ENCODE measurements around the gene ABCB11. TPM values are rescaled to one million over a fixed set of nuclear protein-coding genes. Genes with fewer than 3 reads are reported as not detected.

ABCB11 gene
- total and polyA plus RNA-seq, 4 donors, result 18.3 to 74.3 (median 38.3) TPM

- peaks cover 1 to 36% (median 13%) of the 10 kb centered on the region in 4 donors for H3K36me3 ChIP-seq (ENCODE audit: control insufficient read depth in 4 of 4, insufficient read depth in 3 of 4, low read depth in 1 of 4, low read length in 3 of 4)
- no peaks in the 10 kb centered on the region for H3K27me3 ChIP-seq (ENCODE audit: control insufficient read depth in 4 of 4, insufficient read depth in 4 of 4, low read length in 3 of 4)
- H3K9me3 ChIP-seq (ENCODE audit: control insufficient read depth in 4 of 4, low read length in 3 of 4), result no peaks in the 10 kb centered on the region
- peak overlapping the region in 1 of 3 donors; percentile 18 for H3K4me3 ChIP-seq (ENCODE audit: low read depth in 1 of 3, low read length in 3 of 3)
- DNase-seq (ENCODE audit: low spot score), result no peak
- 52% methylated on average over 4 of the region's 4 CpGs for WGBS
- H3K27ac ChIP-seq (ENCODE audit: low read depth in 1 of 2, low read length in 2 of 2), result peak overlapping the region; percentile 79 to 86
- H3K9ac ChIP-seq (ENCODE audit: low read depth in 1 of 2, low read length in 2 of 2), result peak overlapping the region in 1 of 2 donors; percentile 38
- peaks cover 0 to 19% (median 13%) of the 10 kb centered on the region in 4 donors for H3K4me1 ChIP-seq (ENCODE audit: control insufficient read depth in 4 of 4, insufficient read depth in 4 of 4, low read length in 3 of 4)
- TF ChIP-seq HNF4G (IDR thresholded peaks at IDR 0.05), result no peak
- TF ChIP-seq RAD21 (IDR thresholded peaks at IDR 0.05), result no peak
- no peak for TF ChIP-seq FOXA2 (IDR thresholded peaks at IDR 0.05)
- no peak for TF ChIP-seq CTCF (IDR thresholded peaks at IDR 0.05; ENCODE audit: low read depth, low read length, missing input control)
- TF ChIP-seq REST (IDR thresholded peaks at IDR 0.05), result no peak
- no peak for TF ChIP-seq GABPA (IDR thresholded peaks at IDR 0.05 in 1 of 2, conservative IDR thresholded peaks at IDR 0.05 in 1 of 2)
These were observed 17.5 kb downstream of the ABCB11 start for GRCh38 chr2:169013628-169014026.

- no peaks in the 10 kb centered on the region for H3K9me3 ChIP-seq (ENCODE audit: control insufficient read depth in 4 of 4, low read length in 3 of 4)
- peak overlapping the region in 1 of 2 donors; percentile 32 for H3K9ac ChIP-seq (ENCODE audit: low read depth in 1 of 2, low read length in 2 of 2)
- H3K27ac ChIP-seq (ENCODE audit: low read depth in 1 of 2, low read length in 2 of 2), result peak overlapping the region; percentile 79 to 86
- TF ChIP-seq SP1 (IDR thresholded peaks at IDR 0.05), result peak; percentile 69
- no peak for TF ChIP-seq ATF3 (IDR thresholded peaks at IDR 0.05)
- peak; percentile 65 to 86 for TF ChIP-seq RXRA (IDR thresholded peaks at IDR 0.05)
- no peak for TF ChIP-seq ZBTB33 (IDR thresholded peaks at IDR 0.05)
- TF ChIP-seq RAD21 (IDR thresholded peaks at IDR 0.05), result peak in 1 of 2 donors; percentile 30
- peak; percentile 42 to 59 for TF ChIP-seq HNF4A (conservative IDR thresholded peaks at IDR 0.05)
- no peak for TF ChIP-seq TAF1 (conservative IDR thresholded peaks at IDR 0.05)
- peak; percentile 34 for TF ChIP-seq NR2F2 (IDR thresholded peaks at IDR 0.05)
- no peaks in the 10 kb centered on the region for H3K27me3 ChIP-seq (ENCODE audit: control insufficient read depth in 4 of 4, insufficient read depth in 4 of 4, low read length in 3 of 4)
- peaks cover 1 to 42% (median 15%) of the 10 kb centered on the region in 4 donors for H3K36me3 ChIP-seq (ENCODE audit: control insufficient read depth in 4 of 4, insufficient read depth in 3 of 4, low read depth in 1 of 4, low read length in 3 of 4)
- H3K4me3 ChIP-seq (ENCODE audit: low read depth in 1 of 3, low read length in 3 of 3), result peak overlapping the region in 1 of 3 donors; percentile 18
- 36% methylated on average over 6 of the region's 6 CpGs for WGBS
- DNase-seq (ENCODE audit: low spot score), result no peak
- H3K4me1 ChIP-seq (ENCODE audit: control insufficient read depth in 4 of 4, insufficient read depth in 4 of 4, low read length in 3 of 4), result peaks cover 0 to 19% (median 13%) of the 10 kb centered on the region in 4 donors
These were observed 18.1 kb downstream of the ABCB11 start for GRCh38 chr2:169012812-169013627.
